SU-DHL-6 (cell line): ENCODE data around the gene ATRNL1.

Experiments
- EZH2phosphoT487 ChIP-seq: fragments of 200-600 bp; sonication (generic), shearing (Covaris generic); conservative IDR thresholded peaks from 2 replicates; pipeline ENCODE4 v1.6.1; 2018; ENCODE audit warnings: mild to moderate bottlenecking, antibody characterized with exemption, low read length, moderate library complexity, mixed read lengths
- TF ChIP-seq, protein P1 (sequence below): fragments of 200-600 bp; sonication (generic); IDR thresholded peaks from one replicate; pipeline ENCODE4 v1.5.1; 2017; ENCODE audit warnings: antibody characterized with exemption, mild to moderate bottlenecking, low read length, moderate library complexity; ENCODE audit not compliant: insufficient read depth, poor library complexity, severe bottlenecking

DNA sequence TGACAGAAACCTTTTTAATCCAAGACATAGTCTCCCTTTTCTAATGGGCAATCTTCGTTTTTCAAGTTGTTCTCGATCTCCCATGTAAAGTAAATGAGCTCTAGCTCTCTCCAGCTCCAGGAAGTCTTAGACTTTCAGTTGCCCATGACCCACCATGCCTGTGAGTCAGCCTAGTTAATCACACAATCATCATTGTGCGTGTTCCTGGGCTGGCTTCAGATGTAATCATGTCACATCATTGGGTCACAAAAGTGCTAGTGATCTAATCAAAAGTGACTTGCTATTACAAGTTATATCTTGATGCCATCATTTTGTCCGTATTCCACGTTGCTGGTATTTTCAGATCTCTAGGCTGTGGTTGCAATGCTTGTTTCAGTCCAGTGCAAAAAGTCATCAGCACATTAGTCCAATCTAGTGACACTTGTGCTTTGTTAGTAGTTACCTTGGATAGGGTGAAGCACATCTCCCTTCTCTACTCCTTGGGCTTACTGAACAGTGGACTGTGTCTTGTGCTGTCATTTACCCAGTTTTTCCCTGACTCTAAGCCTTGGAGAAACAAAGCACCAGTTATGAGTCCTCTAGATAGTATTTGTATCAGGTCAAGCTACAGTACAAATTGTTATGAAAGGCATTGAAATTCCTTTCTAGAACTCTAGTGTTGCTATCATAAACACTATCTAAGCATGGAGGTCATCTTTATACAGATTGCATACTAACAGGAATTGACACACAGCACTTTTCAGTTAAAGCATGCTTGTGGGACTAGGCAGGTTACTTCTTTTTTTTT, 863.3 kb downstream of the ATRNL1 start:
- TF ChIP-seq, protein P1, sequence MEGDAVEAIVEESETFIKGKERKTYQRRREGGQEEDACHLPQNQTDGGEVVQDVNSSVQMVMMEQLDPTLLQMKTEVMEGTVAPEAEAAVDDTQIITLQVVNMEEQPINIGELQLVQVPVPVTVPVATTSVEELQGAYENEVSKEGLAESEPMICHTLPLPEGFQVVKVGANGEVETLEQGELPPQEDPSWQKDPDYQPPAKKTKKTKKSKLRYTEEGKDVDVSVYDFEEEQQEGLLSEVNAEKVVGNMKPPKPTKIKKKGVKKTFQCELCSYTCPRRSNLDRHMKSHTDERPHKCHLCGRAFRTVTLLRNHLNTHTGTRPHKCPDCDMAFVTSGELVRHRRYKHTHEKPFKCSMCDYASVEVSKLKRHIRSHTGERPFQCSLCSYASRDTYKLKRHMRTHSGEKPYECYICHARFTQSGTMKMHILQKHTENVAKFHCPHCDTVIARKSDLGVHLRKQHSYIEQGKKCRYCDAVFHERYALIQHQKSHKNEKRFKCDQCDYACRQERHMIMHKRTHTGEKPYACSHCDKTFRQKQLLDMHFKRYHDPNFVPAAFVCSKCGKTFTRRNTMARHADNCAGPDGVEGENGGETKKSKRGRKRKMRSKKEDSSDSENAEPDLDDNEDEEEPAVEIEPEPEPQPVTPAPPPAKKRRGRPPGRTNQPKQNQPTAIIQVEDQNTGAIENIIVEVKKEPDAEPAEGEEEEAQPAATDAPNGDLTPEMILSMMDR, result no peak
- TF ChIP-seq EZH2phosphoT487, result no peak
